ENCODE data around the gene TBX6.

DNA sequence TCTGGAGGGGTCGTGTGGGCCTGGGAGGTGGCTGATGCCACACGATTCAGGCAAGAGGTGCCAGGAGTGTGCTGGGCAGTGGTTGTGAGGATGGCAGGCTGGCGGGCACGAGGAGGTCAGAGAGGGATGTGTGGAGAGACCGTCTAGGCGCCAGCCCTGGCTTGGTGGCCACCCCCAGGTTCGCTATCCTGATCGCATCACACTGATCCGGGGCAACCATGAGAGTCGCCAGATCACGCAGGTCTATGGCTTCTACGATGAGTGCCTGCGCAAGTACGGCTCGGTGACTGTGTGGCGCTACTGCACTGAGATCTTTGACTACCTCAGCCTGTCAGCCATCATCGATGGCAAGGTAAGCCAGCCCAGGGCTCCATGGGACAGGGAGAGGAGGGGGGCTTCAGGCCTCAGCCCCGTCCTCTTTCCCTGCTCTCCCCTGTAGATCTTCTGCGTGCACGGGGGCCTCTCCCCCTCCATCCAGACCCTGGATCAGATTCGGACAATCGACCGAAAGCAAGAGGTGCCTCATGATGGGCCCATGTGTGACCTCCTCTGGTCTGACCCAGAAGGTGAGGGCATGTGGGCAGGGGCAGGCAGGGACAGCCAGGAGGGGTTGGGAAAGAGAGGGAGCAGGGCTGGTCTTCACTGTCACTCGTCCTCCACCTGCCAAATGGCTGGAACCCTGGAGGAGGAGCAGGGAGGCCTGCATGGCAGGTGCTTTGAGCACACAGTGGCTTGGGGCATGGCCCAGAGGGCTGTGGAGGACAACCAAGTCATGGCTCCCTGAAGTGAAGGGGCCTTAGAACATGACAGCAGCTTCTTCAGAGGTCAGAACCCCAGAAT, 8.3 kb downstream of the TBX6 start:
- no peak for TF ChIP-seq POLR2A (IDR thresholded peaks at IDR 0.05; ENCODE audit: low read depth, low read length)
- TF ChIP-seq TAF1 (IDR thresholded peaks at IDR 0.05; ENCODE audit: borderline replicate concordance, low read depth, low read length): no peak

All from GM12892 (cell line).